GM19351 (cell line): ENCODE data around the gene ULBP3.

Experiments used
- ATAC-seq: cut with Tn5 transposase; IDR thresholded peaks from one replicate; pipeline ENCODE4 v1.9.1; 2021; ENCODE audit warnings: mild to moderate bottlenecking, moderate library complexity; ENCODE audit not compliant: unreplicated experiment

ULBP3 gene

GRCh38 chr6:150068720-150069648, at the start of gene ULBP3:
TSS of gene ULBP3 (minus strand) at chr6:150069121. CDS start at chr6:150069066, 55 bp downstream.
- peak; percentile 80 for ATAC-seq

GRCh38 chr6:150118627-150119026, 49.7 kb upstream of the ULBP3 start:
- ATAC-seq = no peak

- no peak for ATAC-seq
Measured at GRCh38 chr6:150118203-150118602, 49.3 kb upstream of the ULBP3 start.

- ATAC-seq = no peak
Measured at GRCh38 chr6:150116200-150116800, 47.4 kb upstream of the ULBP3 start.

GRCh38 chr6:150115769-150116168, 46.8 kb upstream of the ULBP3 start:
- ATAC-seq = no peak

GRCh38 chr6:150112233-150112632, 43.3 kb upstream of the ULBP3 start:
- ATAC-seq = no peak

GRCh38 chr6:150102750-150103270, 33.9 kb upstream of the ULBP3 start:
- ATAC-seq = no peak

- no peak for ATAC-seq
Measured at GRCh38 chr6:150100745-150101144, 31.8 kb upstream of the ULBP3 start.

GRCh38 chr6:150099953-150100352, 31.0 kb upstream of the ULBP3 start:
- ATAC-seq = no peak

GRCh38 chr6:150099546-150099945, 30.6 kb upstream of the ULBP3 start:
- no peak for ATAC-seq

GRCh38 chr6:150098155-150098554, 29.2 kb upstream of the ULBP3 start:
- ATAC-seq = no peak

- no peak for ATAC-seq
Measured at GRCh38 chr6:150093397-150093796, 24.5 kb upstream of the ULBP3 start.

- no peak for ATAC-seq
Measured at GRCh38 chr6:150091476-150091875, 22.6 kb upstream of the ULBP3 start.

- ATAC-seq = no peak
Measured at GRCh38 chr6:150090328-150090727, 21.4 kb upstream of the ULBP3 start.

- ATAC-seq = no peak
Measured at GRCh38 chr6:150088481-150089154, 19.7 kb upstream of the ULBP3 start.

GRCh38 chr6:150087336-150087735, 18.4 kb upstream of the ULBP3 start:
- ATAC-seq = no peak

GRCh38 chr6:150086026-150086425, 17.1 kb upstream of the ULBP3 start:
- ATAC-seq = no peak

- ATAC-seq = no peak
Measured at GRCh38 chr6:150084426-150084825, 15.5 kb upstream of the ULBP3 start.

GRCh38 chr6:150083839-150084238, 14.9 kb upstream of the ULBP3 start:
- no peak for ATAC-seq

- no peak for ATAC-seq
Measured at GRCh38 chr6:150081702-150082101, 12.8 kb upstream of the ULBP3 start.

GRCh38 chr6:150079604-150080003, 10.7 kb upstream of the ULBP3 start:
- no peak for ATAC-seq
